ENCODE measurements around the gene TCAF1. TPM values are rescaled to one million over a fixed set of nuclear protein-coding genes. Genes with fewer than 3 reads are reported as not detected.
A peak's percentile ranks its signal among the peaks of the same experiment; 100 is the strongest.

TCAF1 gene, protein sequence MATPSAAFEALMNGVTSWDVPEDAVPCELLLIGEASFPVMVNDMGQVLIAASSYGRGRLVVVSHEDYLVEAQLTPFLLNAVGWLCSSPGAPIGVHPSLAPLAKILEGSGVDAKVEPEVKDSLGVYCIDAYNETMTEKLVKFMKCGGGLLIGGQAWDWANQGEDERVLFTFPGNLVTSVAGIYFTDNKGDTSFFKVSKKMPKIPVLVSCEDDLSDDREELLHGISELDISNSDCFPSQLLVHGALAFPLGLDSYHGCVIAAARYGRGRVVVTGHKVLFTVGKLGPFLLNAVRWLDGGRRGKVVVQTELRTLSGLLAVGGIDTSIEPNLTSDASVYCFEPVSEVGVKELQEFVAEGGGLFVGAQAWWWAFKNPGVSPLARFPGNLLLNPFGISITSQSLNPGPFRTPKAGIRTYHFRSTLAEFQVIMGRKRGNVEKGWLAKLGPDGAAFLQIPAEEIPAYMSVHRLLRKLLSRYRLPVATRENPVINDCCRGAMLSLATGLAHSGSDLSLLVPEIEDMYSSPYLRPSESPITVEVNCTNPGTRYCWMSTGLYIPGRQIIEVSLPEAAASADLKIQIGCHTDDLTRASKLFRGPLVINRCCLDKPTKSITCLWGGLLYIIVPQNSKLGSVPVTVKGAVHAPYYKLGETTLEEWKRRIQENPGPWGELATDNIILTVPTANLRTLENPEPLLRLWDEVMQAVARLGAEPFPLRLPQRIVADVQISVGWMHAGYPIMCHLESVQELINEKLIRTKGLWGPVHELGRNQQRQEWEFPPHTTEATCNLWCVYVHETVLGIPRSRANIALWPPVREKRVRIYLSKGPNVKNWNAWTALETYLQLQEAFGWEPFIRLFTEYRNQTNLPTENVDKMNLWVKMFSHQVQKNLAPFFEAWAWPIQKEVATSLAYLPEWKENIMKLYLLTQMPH
- total RNA-seq: 10 to 100 TPM; 25.4 to 75.1 TPM
- polyA plus RNA-seq: 10 to 100 TPM; 20.2 to 34.9 TPM

DNA sequence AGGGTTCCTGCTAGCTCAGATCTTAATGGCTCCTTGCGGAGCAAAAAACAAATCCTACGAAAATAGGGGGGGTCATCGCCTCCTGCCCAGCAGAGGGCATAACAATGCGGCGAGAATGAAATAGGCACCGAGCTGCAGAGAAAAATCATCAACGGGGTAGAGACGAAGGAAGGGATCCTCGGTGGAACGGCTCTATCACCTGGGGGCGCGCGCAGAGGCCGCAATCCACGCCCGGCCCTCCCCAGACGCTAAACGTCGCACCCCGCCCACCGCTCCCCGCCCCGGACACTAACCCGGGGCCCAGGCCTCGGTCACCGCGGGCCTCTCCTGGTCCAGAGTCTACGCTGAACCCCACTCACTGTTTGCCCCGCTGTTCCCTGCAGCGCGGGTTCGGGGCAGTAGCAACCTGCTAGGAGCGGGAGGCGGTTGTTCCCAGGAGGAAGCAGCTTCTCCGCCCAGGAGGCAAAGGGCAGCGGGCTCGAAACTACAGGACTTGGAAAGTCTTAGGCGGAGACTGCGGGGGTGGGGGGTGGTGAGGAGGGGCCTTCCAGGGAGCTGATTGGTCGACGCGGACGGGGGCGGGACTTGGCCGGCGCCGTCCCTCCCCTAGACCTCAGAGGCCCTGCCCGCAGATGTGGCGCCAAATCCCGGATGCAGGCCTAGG, at the start of gene TCAF1:
Gene TCAF1 (minus strand): TSS at position 509 of the 664 bp plus-strand sequence. CDS start 25,568 bp downstream, outside the sequence.
- peak; percentile 95 for DNase-seq (ENCODE audit: low spot score)
- WGBS: under 1% methylated on average over 50 of the region's 50 CpGs
- H3K27me3 ChIP-seq (ENCODE audit: control insufficient read depth in 4 of 4, insufficient read depth in 4 of 4, low read length in 3 of 4): no peaks in the 10 kb centered on the region
- peak; percentile 75 to 85 for TF ChIP-seq RXRA (IDR thresholded peaks at IDR 0.05)
- TF ChIP-seq, protein P1, sequence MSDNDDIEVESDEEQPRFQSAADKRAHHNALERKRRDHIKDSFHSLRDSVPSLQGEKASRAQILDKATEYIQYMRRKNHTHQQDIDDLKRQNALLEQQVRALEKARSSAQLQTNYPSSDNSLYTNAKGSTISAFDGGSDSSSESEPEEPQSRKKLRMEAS (IDR thresholded peaks at IDR 0.05): peak; percentile 37
- TF ChIP-seq, protein P2, sequence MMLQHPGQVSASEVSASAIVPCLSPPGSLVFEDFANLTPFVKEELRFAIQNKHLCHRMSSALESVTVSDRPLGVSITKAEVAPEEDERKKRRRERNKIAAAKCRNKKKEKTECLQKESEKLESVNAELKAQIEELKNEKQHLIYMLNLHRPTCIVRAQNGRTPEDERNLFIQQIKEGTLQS (IDR thresholded peaks at IDR 0.05): no peak
- TF ChIP-seq, protein P3, sequence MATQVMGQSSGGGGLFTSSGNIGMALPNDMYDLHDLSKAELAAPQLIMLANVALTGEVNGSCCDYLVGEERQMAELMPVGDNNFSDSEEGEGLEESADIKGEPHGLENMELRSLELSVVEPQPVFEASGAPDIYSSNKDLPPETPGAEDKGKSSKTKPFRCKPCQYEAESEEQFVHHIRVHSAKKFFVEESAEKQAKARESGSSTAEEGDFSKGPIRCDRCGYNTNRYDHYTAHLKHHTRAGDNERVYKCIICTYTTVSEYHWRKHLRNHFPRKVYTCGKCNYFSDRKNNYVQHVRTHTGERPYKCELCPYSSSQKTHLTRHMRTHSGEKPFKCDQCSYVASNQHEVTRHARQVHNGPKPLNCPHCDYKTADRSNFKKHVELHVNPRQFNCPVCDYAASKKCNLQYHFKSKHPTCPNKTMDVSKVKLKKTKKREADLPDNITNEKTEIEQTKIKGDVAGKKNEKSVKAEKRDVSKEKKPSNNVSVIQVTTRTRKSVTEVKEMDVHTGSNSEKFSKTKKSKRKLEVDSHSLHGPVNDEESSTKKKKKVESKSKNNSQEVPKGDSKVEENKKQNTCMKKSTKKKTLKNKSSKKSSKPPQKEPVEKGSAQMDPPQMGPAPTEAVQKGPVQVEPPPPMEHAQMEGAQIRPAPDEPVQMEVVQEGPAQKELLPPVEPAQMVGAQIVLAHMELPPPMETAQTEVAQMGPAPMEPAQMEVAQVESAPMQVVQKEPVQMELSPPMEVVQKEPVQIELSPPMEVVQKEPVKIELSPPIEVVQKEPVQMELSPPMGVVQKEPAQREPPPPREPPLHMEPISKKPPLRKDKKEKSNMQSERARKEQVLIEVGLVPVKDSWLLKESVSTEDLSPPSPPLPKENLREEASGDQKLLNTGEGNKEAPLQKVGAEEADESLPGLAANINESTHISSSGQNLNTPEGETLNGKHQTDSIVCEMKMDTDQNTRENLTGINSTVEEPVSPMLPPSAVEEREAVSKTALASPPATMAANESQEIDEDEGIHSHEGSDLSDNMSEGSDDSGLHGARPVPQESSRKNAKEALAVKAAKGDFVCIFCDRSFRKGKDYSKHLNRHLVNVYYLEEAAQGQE (IDR thresholded peaks at IDR 0.05): peak; percentile 94
- TF ChIP-seq HNF4A (conservative IDR thresholded peaks at IDR 0.05): peak; percentile 83 to 90
- TF ChIP-seq SP1 (IDR thresholded peaks at IDR 0.05): peak; percentile 87
- TF ChIP-seq TAF1 (conservative IDR thresholded peaks at IDR 0.05): peak; percentile 90
- TF ChIP-seq FOXA1 (IDR thresholded peaks at IDR 0.05): no peak
- TF ChIP-seq JUND (IDR thresholded peaks at IDR 0.05): peak in 1 of 2 donors; percentile 72
- peak; percentile 47 for TF ChIP-seq HNF4G (IDR thresholded peaks at IDR 0.05)
- TF ChIP-seq RAD21 (IDR thresholded peaks at IDR 0.05): peak; percentile 24 to 38
- TF ChIP-seq NR2F2 (IDR thresholded peaks at IDR 0.05): peak; percentile 54
- TF ChIP-seq EGR1 (IDR thresholded peaks at IDR 0.05; ENCODE audit: low read depth in 2 of 2): peak; percentile 97 to 99
- TF ChIP-seq, protein P4, sequence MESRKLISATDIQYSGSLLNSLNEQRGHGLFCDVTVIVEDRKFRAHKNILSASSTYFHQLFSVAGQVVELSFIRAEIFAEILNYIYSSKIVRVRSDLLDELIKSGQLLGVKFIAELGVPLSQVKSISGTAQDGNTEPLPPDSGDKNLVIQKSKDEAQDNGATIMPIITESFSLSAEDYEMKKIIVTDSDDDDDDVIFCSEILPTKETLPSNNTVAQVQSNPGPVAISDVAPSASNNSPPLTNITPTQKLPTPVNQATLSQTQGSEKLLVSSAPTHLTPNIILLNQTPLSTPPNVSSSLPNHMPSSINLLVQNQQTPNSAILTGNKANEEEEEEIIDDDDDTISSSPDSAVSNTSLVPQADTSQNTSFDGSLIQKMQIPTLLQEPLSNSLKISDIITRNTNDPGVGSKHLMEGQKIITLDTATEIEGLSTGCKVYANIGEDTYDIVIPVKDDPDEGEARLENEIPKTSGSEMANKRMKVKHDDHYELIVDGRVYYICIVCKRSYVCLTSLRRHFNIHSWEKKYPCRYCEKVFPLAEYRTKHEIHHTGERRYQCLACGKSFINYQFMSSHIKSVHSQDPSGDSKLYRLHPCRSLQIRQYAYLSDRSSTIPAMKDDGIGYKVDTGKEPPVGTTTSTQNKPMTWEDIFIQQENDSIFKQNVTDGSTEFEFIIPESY (IDR thresholded peaks at IDR 0.05): peak; percentile 39
- TF ChIP-seq FOXA2 (IDR thresholded peaks at IDR 0.05): no peak
- TF ChIP-seq, protein P5, sequence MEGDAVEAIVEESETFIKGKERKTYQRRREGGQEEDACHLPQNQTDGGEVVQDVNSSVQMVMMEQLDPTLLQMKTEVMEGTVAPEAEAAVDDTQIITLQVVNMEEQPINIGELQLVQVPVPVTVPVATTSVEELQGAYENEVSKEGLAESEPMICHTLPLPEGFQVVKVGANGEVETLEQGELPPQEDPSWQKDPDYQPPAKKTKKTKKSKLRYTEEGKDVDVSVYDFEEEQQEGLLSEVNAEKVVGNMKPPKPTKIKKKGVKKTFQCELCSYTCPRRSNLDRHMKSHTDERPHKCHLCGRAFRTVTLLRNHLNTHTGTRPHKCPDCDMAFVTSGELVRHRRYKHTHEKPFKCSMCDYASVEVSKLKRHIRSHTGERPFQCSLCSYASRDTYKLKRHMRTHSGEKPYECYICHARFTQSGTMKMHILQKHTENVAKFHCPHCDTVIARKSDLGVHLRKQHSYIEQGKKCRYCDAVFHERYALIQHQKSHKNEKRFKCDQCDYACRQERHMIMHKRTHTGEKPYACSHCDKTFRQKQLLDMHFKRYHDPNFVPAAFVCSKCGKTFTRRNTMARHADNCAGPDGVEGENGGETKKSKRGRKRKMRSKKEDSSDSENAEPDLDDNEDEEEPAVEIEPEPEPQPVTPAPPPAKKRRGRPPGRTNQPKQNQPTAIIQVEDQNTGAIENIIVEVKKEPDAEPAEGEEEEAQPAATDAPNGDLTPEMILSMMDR (IDR thresholded peaks at IDR 0.05; ENCODE audit: low read depth, low read length, missing input control): no peak
- peak; percentile 31 for TF ChIP-seq YY1 (IDR thresholded peaks at IDR 0.05)
- H3K4me1 ChIP-seq (ENCODE audit: control insufficient read depth in 4 of 4, insufficient read depth in 4 of 4, low read length in 3 of 4): peaks cover 6 to 16% (median 14%) of the 10 kb centered on the region in 4 donors
- no peaks in the 10 kb centered on the region for H3K36me3 ChIP-seq (ENCODE audit: control insufficient read depth in 4 of 4, insufficient read depth in 3 of 4, low read depth in 1 of 4, low read length in 3 of 4)
- H3K9me3 ChIP-seq (ENCODE audit: control insufficient read depth in 4 of 4, low read length in 3 of 4): no peaks in the 10 kb centered on the region
- H3K4me3 ChIP-seq (ENCODE audit: low read depth in 1 of 3, low read length in 3 of 3): peak within 1 kb of the TSS; percentile 62 to 91 (median 71)
- peak within 1 kb of the TSS; percentile 83 to 91 for H3K27ac ChIP-seq (ENCODE audit: low read depth in 1 of 2, low read length in 2 of 2)
- H3K9ac ChIP-seq (ENCODE audit: low read depth in 1 of 2, low read length in 2 of 2): peak within 1 kb of the TSS; percentile 69 to 87

Data from liver (tissue), 9 donors.